SK-N-SH (cell line): ENCODE data around the gene MVD. TPM values are rescaled to one million over a fixed set of nuclear protein-coding genes. Genes with fewer than 3 reads are reported as not detected.

Experiments
- CTCF ChIA-PET: fragments of 300-600, 350-600 bp; formaldehyde crosslinking; extraction: SDS; loops from one replicate; lab custom pipeline; 2021; lab: Yijun Ruan, JAX
- POLR2A ChIA-PET: fragments of 350-600 bp; sonication (Branson Sonifier 250); formaldehyde crosslinking; extraction: SDS; loops from one replicate; lab custom pipeline; 2020; ENCODE audit warnings: antibody characterized with exemption, inconsistent platforms; lab: Yijun Ruan, JAX
- DNase-seq: peaks from one replicate; pipeline ENCODE4 v3.0.0; 2012
- H2AFZ ChIP-seq: fragments of 200-600 bp; sonication (generic); 2 replicates; pipeline ENCODE4 v1.8.1; 2016; ENCODE audit warnings: antibody characterized with exemption, mild to moderate bottlenecking, low read depth
- H3F3A ChIP-seq: fragments of 200-600 bp; sonication (generic); replicated peaks from 2 replicates; pipeline ENCODE3; 2016; ENCODE audit warnings: antibody characterized with exemption, mild to moderate bottlenecking; ENCODE audit not compliant: insufficient read depth
- H3K27ac ChIP-seq, 2 experiments: fragments of 200-500 bp in 1 of 2; fragments of 200-600 bp in 1 of 2; sonication (Bioruptor generic) in 1 of 2; sonication (generic), shearing (Covaris generic) in 1 of 2; 2 replicates each; pipeline versions ENCODE4 v1.5.1 to v1.6.1; 2014 to 2016; ENCODE audit warnings: low read depth in 2 of 2, inconsistent platforms in 1 of 2, low read length in 1 of 2, mild to moderate bottlenecking in 1 of 2, mixed read lengths in 1 of 2
- H3K27me3 ChIP-seq: fragments of 200-600 bp; sonication (generic), shearing (Covaris generic); 2 replicates; pipeline ENCODE4 v1.6.1; 2016; ENCODE audit warnings: mixed run types; ENCODE audit not compliant: insufficient read depth
- H3K36me3 ChIP-seq, 2 experiments: fragments of 200-500 bp in 1 of 2; fragments of 200-600 bp in 1 of 2; sonication (Bioruptor generic) in 1 of 2; sonication (generic) in 1 of 2; replicated peaks in 1 of 2; 2 replicates each; pipeline versions ENCODE3 to v1.5.1; 2014 to 2016; ENCODE audit warnings: low read length in 1 of 2, mild to moderate bottlenecking in 1 of 2; ENCODE audit not compliant: insufficient read depth in 2 of 2, control insufficient read depth in 1 of 2
- H3K4me1 ChIP-seq, 2 experiments: fragments of 200-500 bp in 1 of 2; fragments of 200-600 bp in 1 of 2; sonication (Bioruptor generic) in 1 of 2; sonication (generic), shearing (Covaris generic) in 1 of 2; 2 replicates each; pipeline versions ENCODE4 v1.5.1 to v1.6.1; 2014 to 2016; ENCODE audit warnings: low read depth in 1 of 2, low read length in 1 of 2, mixed run types in 1 of 2; ENCODE audit not compliant: insufficient read depth in 2 of 2, control insufficient read depth in 1 of 2
- H3K4me2 ChIP-seq: fragments of 200-600 bp; sonication (generic), shearing (Covaris generic); 2 replicates; pipeline ENCODE4 v1.6.1; 2017; ENCODE audit warnings: mixed run types
- H3K4me3 ChIP-seq, 2 experiments: fragments of 200-500 bp in 1 of 2; fragments of 200-600 bp in 1 of 2; sonication (Bioruptor generic) in 1 of 2; sonication (generic), shearing (Covaris generic) in 1 of 2; 2 replicates each; pipeline versions ENCODE4 v1.5.1 to v1.8.1; 2014 to 2016; ENCODE audit warnings: low read depth in 2 of 2, inconsistent platforms in 1 of 2, low read length in 1 of 2, mild to moderate bottlenecking in 1 of 2, mixed read lengths in 1 of 2, moderate library complexity in 1 of 2
- H3K79me2 ChIP-seq: fragments of 200-600 bp; sonication (generic); 2 replicates; pipeline ENCODE4 v1.8.1; 2017; ENCODE audit warnings: mild to moderate bottlenecking; ENCODE audit not compliant: insufficient read depth
- H3K9ac ChIP-seq: fragments of 200-600 bp; sonication (generic); 2 replicates; pipeline ENCODE4 v1.6.1; 2017; ENCODE audit warnings: mixed run types
- H3K9me2 ChIP-seq: fragments of 200-600 bp; sonication (generic); 2 replicates; pipeline ENCODE4 v1.6.1; 2017; ENCODE audit warnings: mixed run types
- H3K9me3 ChIP-seq: fragments of 200-600 bp; sonication (generic); 2 replicates; pipeline ENCODE4 v1.6.1; 2017; ENCODE audit warnings: mixed run types, mild to moderate bottlenecking, moderate library complexity
- H4K20me1 ChIP-seq: fragments of 200-600 bp; sonication (generic); 2 replicates; pipeline ENCODE4 v1.6.1; 2017; ENCODE audit warnings: mild to moderate bottlenecking, mixed run types; ENCODE audit not compliant: insufficient read depth
- CHD2 ChIP-seq: fragments of 150-350 bp; IDR thresholded peaks from 2 replicates; pipeline ENCODE4 v1.6.1; 2018; ENCODE audit warnings: low read length; ENCODE audit not compliant: partially characterized antibody
- EZH2phosphoT487 ChIP-seq: fragments of 200-600 bp; sonication (generic); IDR thresholded peaks from 2 replicates; pipeline ENCODE4 v1.6.1; 2017; ENCODE audit warnings: low read depth, mixed run types, mild to moderate bottlenecking, antibody characterized with exemption, moderate library complexity, borderline replicate concordance
- FOXJ3 ChIP-seq: sonication (generic); formaldehyde crosslinking; IDR thresholded peaks from 2 replicates; pipeline ENCODE4 v1.5.1; 2020; ENCODE audit warnings: mild to moderate bottlenecking, missing genetic modification reagents
- IRF3 ChIP-seq: fragments of 150-350 bp; IDR thresholded peaks from 2 replicates; pipeline ENCODE4 v1.6.1; 2016; ENCODE audit warnings: mild to moderate bottlenecking, low read depth, low read length
- JUND ChIP-seq: IDR thresholded peaks from 2 replicates; pipeline ENCODE4 v1.4.0; 2012
- MAX ChIP-seq: IDR thresholded peaks from 2 replicates; pipeline ENCODE4 v1.4.0; 2012; ENCODE audit warnings: low read depth
- PBX3 ChIP-seq: IDR thresholded peaks from 2 replicates; pipeline ENCODE4; 2012
- POLR2AphosphoS5 ChIP-seq: IDR thresholded peaks from 2 replicates; pipeline ENCODE4 v1.6.1; 2012; ENCODE audit warnings: low read depth, low read length
- REST ChIP-seq: IDR thresholded peaks from 2 replicates; pipeline ENCODE4 v1.6.1; 2012; ENCODE audit warnings: mild to moderate bottlenecking, low read depth, low read length, moderate library complexity
- RFX5 ChIP-seq: IDR thresholded peaks from 2 replicates; pipeline ENCODE4 v1.6.1; 2012; ENCODE audit warnings: mild to moderate bottlenecking, improper control_type of control experiment, low read length
- RXRA ChIP-seq: IDR thresholded peaks from 2 replicates; pipeline ENCODE4 v1.4.0; 2012; ENCODE audit warnings: low read depth, mild to moderate bottlenecking, borderline replicate concordance
- SIN3A ChIP-seq: IDR thresholded peaks from 2 replicates; pipeline ENCODE4 v1.6.1; 2012; ENCODE audit warnings: low read depth, mild to moderate bottlenecking, low read length, moderate library complexity, borderline replicate concordance
- TCF12 ChIP-seq: IDR thresholded peaks from 2 replicates; pipeline ENCODE4 v1.4.0; 2012
- TEAD4 ChIP-seq: IDR thresholded peaks from 2 replicates; pipeline ENCODE4 v1.4.0; 2012; ENCODE audit warnings: mild to moderate bottlenecking, borderline replicate concordance; ENCODE audit not compliant: insufficient read depth
- USF1 ChIP-seq: IDR thresholded peaks from 2 replicates; pipeline ENCODE4 v1.4.0; 2012; ENCODE audit warnings: low read depth, borderline replicate concordance
- ZBTB33 ChIP-seq: IDR thresholded peaks from 2 replicates; pipeline ENCODE4 v1.4.0; 2012; ENCODE audit warnings: low read depth, borderline replicate concordance
- WGBS: methylation state at CpG from one replicate; pipeline ENCODE4 v1.1.6; 2017; ENCODE audit warnings: low lambda C conversion rate; 5-methylcytosine and 5-hydroxymethylcytosine counted together
- polyA plus RNA-seq, 3 experiments: library from polyadenylated mRNA; depleted of rRNA; stranded (reverse); fragments of >200 nt; gene quantifications; 2 replicates each; pipeline ENCODE4 v1.2.3, GENCODE V29; 2012

Gene MVD
- polyA plus RNA-seq, 1 of the 3 experiments (the other 2 are of a cell fraction), result 15.7 TPM

GRCh38 chr16:88643644-88643932 lies 19.3 kb downstream of the MVD start:
- H3K27ac ChIP-seq, result no peak overlapping the region
- 92% methylated on average over 6 of the region's 9 CpGs for WGBS
- H3K9me2 ChIP-seq, result no peaks in the 10 kb centered on the region
- CTCF ChIA-PET, result no interaction called here
- POLR2A ChIA-PET, result no interaction called here
- no peaks in the 10 kb centered on the region for H3K9me3 ChIP-seq
- H3F3A ChIP-seq, result no peaks in the 10 kb centered on the region
- DNase-seq, result no peak
- H3K9ac ChIP-seq, result no peak overlapping the region
- H3K4me3 ChIP-seq, result no peak overlapping the region
- H3K4me1 ChIP-seq, result peaks cover 0 to 6% of the 10 kb centered on the region in 2 experiments; a peak in 1 of 4 replicates
- H3K79me2 ChIP-seq, result no peaks in the 10 kb centered on the region
- no peak overlapping the region for H2AFZ ChIP-seq
- no peak overlapping the region for H3K4me2 ChIP-seq
- H4K20me1 ChIP-seq, result no peaks in the 10 kb centered on the region
- TF ChIP-seq USF1 (no peak), RFX5 (no peak), MAX (no peak), TEAD4 (no peak), ZBTB33 (no peak), EZH2phosphoT487 (no peak), PBX3 (no peak), RXRA (no peak), CHD2 (no peak), POLR2AphosphoS5 (no peak)
- H3K36me3 ChIP-seq, result no peaks in the 10 kb centered on the region
- H3K27me3 ChIP-seq, result peaks cover 20% of the 10 kb centered on the region; the same call in 1 of the 2 replicates

GRCh38 chr16:88642881-88643643 lies 19.8 kb downstream of the MVD start:
- TF ChIP-seq SIN3A (no peak), IRF3 (no peak), CHD2 (no peak), REST (no peak), JUND (no peak), FOXJ3 (CRISPR knock-in tag) (no peak), RFX5 (no peak), TCF12 (no peak), EZH2phosphoT487 (no peak), POLR2AphosphoS5 (no peak)
- no peak overlapping the region for H3K27ac ChIP-seq
- peaks cover 20% of the 10 kb centered on the region; the same call in 1 of the 2 replicates for H3K27me3 ChIP-seq
- H3F3A ChIP-seq, result no peaks in the 10 kb centered on the region
- DNase-seq, result no peak
- H3K9ac ChIP-seq, result no peak overlapping the region
- no peaks in the 10 kb centered on the region for H4K20me1 ChIP-seq
- 89% methylated on average over 24 of the region's 58 CpGs for WGBS
- no peak overlapping the region for H3K4me2 ChIP-seq
- H3K4me1 ChIP-seq, result peaks cover 0 to 6% of the 10 kb centered on the region in 2 experiments; a peak in 1 of 4 replicates
- H3K9me2 ChIP-seq, result no peaks in the 10 kb centered on the region
- H3K9me3 ChIP-seq, result no peaks in the 10 kb centered on the region
- no peak overlapping the region for H3K4me3 ChIP-seq
- ChIA-PET POLR2A (no interaction called here), CTCF (no interaction called here)
- no peak overlapping the region for H2AFZ ChIP-seq
- no peaks in the 10 kb centered on the region for H3K79me2 ChIP-seq
- H3K36me3 ChIP-seq, result no peaks in the 10 kb centered on the region
